Astrocyte (in vitro differentiated cells and primary cell): Measurements from ENCODE around the gene ATP5PO. TPM values are rescaled to one million over a fixed set of nuclear protein-coding genes. Genes with fewer than 3 reads are reported as not detected.

Experiments
- DNase-seq: peaks from one replicate; pipeline ENCODE4 v3.0.0-alpha.2; 2010; ENCODE audit warnings: low read depth
- FAIRE-seq: peaks from 2 replicates; lab custom pipeline; 2011; peaks lifted over from hg19 to GRCh38; lab: Jason Lieb, UNC
- H2AFZ ChIP-seq: 2 replicates; pipeline ENCODE4 v1.6.0; 2012; ENCODE audit warnings: low read depth, low read length, inconsistent platforms
- H3K27ac ChIP-seq: 2 replicates; pipeline ENCODE4 v1.5.1; 2011; ENCODE audit warnings: low read depth, low read length, inconsistent platforms
- H3K27me3 ChIP-seq: 2 replicates; pipeline ENCODE4 v1.6.0; 2011; ENCODE audit warnings: low read length, inconsistent platforms; ENCODE audit not compliant: insufficient read depth
- H3K36me3 ChIP-seq: 2 replicates; pipeline ENCODE4 v1.5.1; 2011; ENCODE audit warnings: low read length, inconsistent platforms; ENCODE audit not compliant: insufficient read depth
- H3K4me1 ChIP-seq: 2 replicates; pipeline ENCODE4 v1.5.1; 2011; ENCODE audit warnings: low read length, inconsistent platforms; ENCODE audit not compliant: insufficient read depth
- H3K4me2 ChIP-seq: 2 replicates; pipeline ENCODE4 v1.6.0; 2012; ENCODE audit warnings: low read length, inconsistent platforms
- H3K4me3 ChIP-seq: 2 replicates; pipeline ENCODE4 v1.5.1; 2011; ENCODE audit warnings: low read depth, mild to moderate bottlenecking, low read length, inconsistent platforms; ENCODE audit not compliant: insufficient read depth
- H3K79me2 ChIP-seq: 2 replicates; pipeline ENCODE4 v1.6.0; 2012; ENCODE audit warnings: mild to moderate bottlenecking, low read length, inconsistent platforms; ENCODE audit not compliant: insufficient read depth
- H3K9ac ChIP-seq: 2 replicates; pipeline ENCODE4 v1.6.0; 2012; ENCODE audit warnings: mild to moderate bottlenecking, low read length, inconsistent platforms
- H3K9me3 ChIP-seq: 2 replicates; pipeline ENCODE4 v1.5.1; 2012; ENCODE audit warnings: low read depth, mild to moderate bottlenecking, low read length, inconsistent platforms; ENCODE audit not compliant: insufficient read depth
- H4K20me1 ChIP-seq: 2 replicates; pipeline ENCODE4 v1.6.0; 2012; ENCODE audit warnings: low read length, inconsistent platforms; ENCODE audit not compliant: insufficient read depth
- H3K27ac Mint-ChIP-seq: one replicate; pipeline ENCODE4 v1.8.0; 2021; ENCODE audit warnings: mild to moderate bottlenecking, mixed read lengths; ENCODE audit not compliant: unreplicated experiment
- H3K27me3 Mint-ChIP-seq: one replicate; pipeline ENCODE4 v1.8.0; 2021; ENCODE audit warnings: low read depth, mixed read lengths; ENCODE audit not compliant: unreplicated experiment
- H3K36me3 Mint-ChIP-seq: one replicate; pipeline ENCODE4 v1.8.0; 2021; ENCODE audit warnings: low read depth, mixed read lengths; ENCODE audit not compliant: unreplicated experiment
- H3K4me1 Mint-ChIP-seq: one replicate; pipeline ENCODE4 v1.8.0; 2021; ENCODE audit warnings: low read depth, mixed read lengths; ENCODE audit not compliant: unreplicated experiment
- H3K4me3 Mint-ChIP-seq: one replicate; pipeline ENCODE4 v1.8.0; 2021; ENCODE audit warnings: mild to moderate bottlenecking, moderate library complexity, mixed read lengths; ENCODE audit not compliant: unreplicated experiment
- H3K9me3 Mint-ChIP-seq: one replicate; pipeline ENCODE4 v1.8.0; 2021; ENCODE audit warnings: mild to moderate bottlenecking, mixed read lengths; ENCODE audit not compliant: unreplicated experiment
- EZH2 ChIP-seq: IDR thresholded peaks from 2 replicates; pipeline ENCODE4 v1.6.1; 2012; ENCODE audit warnings: mild to moderate bottlenecking, low read length, inconsistent platforms; ENCODE audit not compliant: insufficient read depth
- total RNA-seq: library from RNA; stranded (reverse); gene quantifications from 2 replicates; pipeline ENCODE4 v1.2.1, GENCODE V29; 2021
- TF ChIP-seq, protein P1 (sequence below): IDR thresholded peaks from 2 replicates; pipeline ENCODE4 v1.5.1; 2011; ENCODE audit warnings: low read depth, mild to moderate bottlenecking, inconsistent platforms, low read length, moderate library complexity; ENCODE audit not compliant: insufficient read depth

Gene ATP5PO
- total RNA-seq, 1 donor from 2014 or later = 171 TPM

DNA sequence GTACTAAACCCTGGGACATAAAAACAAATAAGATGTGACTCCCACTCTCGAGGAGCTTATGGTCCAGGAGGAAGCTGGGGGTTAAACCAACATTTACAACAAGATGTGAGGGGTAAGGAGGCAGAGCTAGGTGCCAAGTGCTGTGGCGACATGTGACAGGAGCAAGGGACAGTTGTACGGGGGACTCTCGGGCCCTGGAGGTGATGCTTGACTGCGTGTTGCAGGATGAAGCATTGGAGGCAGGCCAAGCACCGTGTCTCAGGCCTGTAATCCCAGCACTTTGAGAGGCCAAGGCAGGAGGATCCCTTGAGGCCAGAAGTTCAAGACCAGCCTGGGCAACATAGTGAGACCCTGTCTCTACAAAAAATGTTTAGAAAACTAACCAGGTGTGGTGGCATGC is 36.8 kb downstream of the ATP5PO start:
- Histone ChIP-seq H2AFZ (no peak overlapping the region), H3K79me2 (no peaks in the 10 kb centered on the region), H3K4me2 (no peak overlapping the region), H3K4me1 (peaks cover 4% of the 10 kb centered on the region), H3K36me3 (no peaks in the 10 kb centered on the region), H3K27ac (no peak overlapping the region), H3K9me3 (no peaks in the 10 kb centered on the region), H4K20me1 (no peaks in the 10 kb centered on the region), H3K4me3 (no peak overlapping the region), H3K9ac (no peak overlapping the region), H3K27me3 (no peaks in the 10 kb centered on the region)
- Mint-ChIP-seq H3K36me3 (no peaks in the 10 kb centered on the region), H3K27me3 (peaks cover 11% of the 10 kb centered on the region), H3K9me3 (no peaks in the 10 kb centered on the region), H3K27ac (no peak overlapping the region), H3K4me1 (peaks cover 4% of the 10 kb centered on the region), H3K4me3 (no peak overlapping the region)
- FAIRE-seq = no peak
- TF ChIP-seq, protein P1, sequence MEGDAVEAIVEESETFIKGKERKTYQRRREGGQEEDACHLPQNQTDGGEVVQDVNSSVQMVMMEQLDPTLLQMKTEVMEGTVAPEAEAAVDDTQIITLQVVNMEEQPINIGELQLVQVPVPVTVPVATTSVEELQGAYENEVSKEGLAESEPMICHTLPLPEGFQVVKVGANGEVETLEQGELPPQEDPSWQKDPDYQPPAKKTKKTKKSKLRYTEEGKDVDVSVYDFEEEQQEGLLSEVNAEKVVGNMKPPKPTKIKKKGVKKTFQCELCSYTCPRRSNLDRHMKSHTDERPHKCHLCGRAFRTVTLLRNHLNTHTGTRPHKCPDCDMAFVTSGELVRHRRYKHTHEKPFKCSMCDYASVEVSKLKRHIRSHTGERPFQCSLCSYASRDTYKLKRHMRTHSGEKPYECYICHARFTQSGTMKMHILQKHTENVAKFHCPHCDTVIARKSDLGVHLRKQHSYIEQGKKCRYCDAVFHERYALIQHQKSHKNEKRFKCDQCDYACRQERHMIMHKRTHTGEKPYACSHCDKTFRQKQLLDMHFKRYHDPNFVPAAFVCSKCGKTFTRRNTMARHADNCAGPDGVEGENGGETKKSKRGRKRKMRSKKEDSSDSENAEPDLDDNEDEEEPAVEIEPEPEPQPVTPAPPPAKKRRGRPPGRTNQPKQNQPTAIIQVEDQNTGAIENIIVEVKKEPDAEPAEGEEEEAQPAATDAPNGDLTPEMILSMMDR = no peak
- TF ChIP-seq EZH2 = no peak
- DNase-seq = no peak

DNA sequence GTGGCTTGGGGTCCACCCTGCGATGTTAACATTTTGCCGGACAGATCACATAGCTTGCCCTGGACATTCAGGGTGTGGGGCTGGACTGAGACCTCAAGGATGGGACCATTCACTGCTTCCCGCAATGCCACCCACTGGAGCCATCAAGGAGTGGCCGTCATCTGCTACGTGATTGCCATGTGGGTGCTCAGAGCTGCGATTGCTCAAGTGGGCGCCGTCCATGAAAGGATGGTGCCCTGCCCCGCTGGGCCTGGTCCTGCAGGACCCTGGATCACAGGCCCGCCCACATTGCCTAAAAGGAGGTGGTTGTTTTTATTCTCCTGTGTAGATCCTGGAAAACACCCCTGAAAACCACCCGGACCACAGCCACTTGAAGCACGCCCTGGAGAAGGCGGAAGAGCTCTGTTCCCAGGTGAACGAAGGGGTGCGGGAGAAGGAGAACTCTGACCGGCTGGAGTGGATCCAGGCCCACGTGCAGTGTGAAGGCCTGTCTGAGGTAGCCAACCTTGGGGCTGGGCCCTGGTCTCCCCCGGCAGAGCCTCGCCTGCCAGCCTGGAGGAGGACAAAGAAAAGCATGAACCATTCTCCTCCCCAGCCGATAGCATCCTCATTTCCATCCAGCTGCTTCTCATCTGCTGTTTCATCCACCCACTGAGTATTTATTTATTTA is 40.4 kb downstream of the ATP5PO start:
- TF ChIP-seq, protein P1 = no peak
- TF ChIP-seq EZH2 = no peak
- H3K27me3 ChIP-seq = no peaks in the 10 kb centered on the region
- H3K4me2 ChIP-seq = no peak overlapping the region
- DNase-seq (no peak), FAIRE-seq (no peak)
- H3K36me3 ChIP-seq = no peaks in the 10 kb centered on the region
- no peaks in the 10 kb centered on the region for H3K9me3 ChIP-seq
- no peak overlapping the region for H3K4me3 ChIP-seq
- H3K79me2 ChIP-seq = no peaks in the 10 kb centered on the region
- H3K27ac ChIP-seq = no peak overlapping the region
- H3K9ac ChIP-seq = no peak overlapping the region
- H3K4me1 Mint-ChIP-seq = peaks cover 4% of the 10 kb centered on the region
- peaks cover 9% of the 10 kb centered on the region for H3K27me3 Mint-ChIP-seq
- no peak overlapping the region for H3K4me3 Mint-ChIP-seq
- no peaks in the 10 kb centered on the region for H3K9me3 Mint-ChIP-seq
- H3K36me3 Mint-ChIP-seq = no peaks in the 10 kb centered on the region
- no peaks in the 10 kb centered on the region for H4K20me1 ChIP-seq
- H2AFZ ChIP-seq = no peak overlapping the region
- no peak overlapping the region for H3K27ac Mint-ChIP-seq
- H3K4me1 ChIP-seq = peaks cover 4% of the 10 kb centered on the region

DNA sequence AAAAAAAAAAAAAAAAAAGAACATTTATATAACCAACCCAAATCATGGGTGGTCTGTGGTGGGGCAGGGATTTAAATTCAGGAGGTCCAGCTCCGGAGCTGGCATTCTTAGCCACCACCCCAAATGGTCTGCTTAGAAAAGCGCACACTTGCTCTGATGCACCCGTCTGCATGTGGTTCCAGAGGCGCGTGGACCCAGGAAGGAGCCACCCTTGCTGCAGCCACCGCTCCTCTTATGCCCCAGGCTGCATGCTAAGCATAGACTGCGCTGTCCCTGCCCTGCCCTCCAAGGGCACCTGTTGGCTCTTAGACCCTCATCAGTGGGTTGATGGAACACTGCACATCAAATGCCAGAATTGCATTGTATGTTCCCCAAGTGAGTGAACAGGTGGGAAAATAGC is 41.4 kb downstream of the ATP5PO start:
- Histone ChIP-seq H3K27ac (no peak overlapping the region), H3K79me2 (no peaks in the 10 kb centered on the region), H3K9me3 (no peaks in the 10 kb centered on the region), H3K27me3 (no peaks in the 10 kb centered on the region), H3K9ac (no peak overlapping the region), H3K4me2 (no peak overlapping the region), H2AFZ (no peak overlapping the region), H3K4me3 (no peak overlapping the region), H3K36me3 (no peaks in the 10 kb centered on the region), H4K20me1 (no peaks in the 10 kb centered on the region), H3K4me1 (peaks cover 4% of the 10 kb centered on the region)
- Mint-ChIP-seq H3K27me3 (peaks cover 7% of the 10 kb centered on the region), H3K27ac (no peak overlapping the region), H3K9me3 (no peaks in the 10 kb centered on the region), H3K36me3 (no peaks in the 10 kb centered on the region), H3K4me3 (no peak overlapping the region), H3K4me1 (peaks cover 4% of the 10 kb centered on the region)
- no peak for DNase-seq
- no peak for FAIRE-seq
- TF ChIP-seq EZH2 = no peak
- TF ChIP-seq, protein P1 = no peak
